ENCODE results near the gene SLC36A4.
"Not testable (repeated sequence)": the region's sequence is repeated elsewhere in the genome, so short reads cannot be mapped to it uniquely, and the experiment has no call there.

SLC36A4 gene

DNA sequence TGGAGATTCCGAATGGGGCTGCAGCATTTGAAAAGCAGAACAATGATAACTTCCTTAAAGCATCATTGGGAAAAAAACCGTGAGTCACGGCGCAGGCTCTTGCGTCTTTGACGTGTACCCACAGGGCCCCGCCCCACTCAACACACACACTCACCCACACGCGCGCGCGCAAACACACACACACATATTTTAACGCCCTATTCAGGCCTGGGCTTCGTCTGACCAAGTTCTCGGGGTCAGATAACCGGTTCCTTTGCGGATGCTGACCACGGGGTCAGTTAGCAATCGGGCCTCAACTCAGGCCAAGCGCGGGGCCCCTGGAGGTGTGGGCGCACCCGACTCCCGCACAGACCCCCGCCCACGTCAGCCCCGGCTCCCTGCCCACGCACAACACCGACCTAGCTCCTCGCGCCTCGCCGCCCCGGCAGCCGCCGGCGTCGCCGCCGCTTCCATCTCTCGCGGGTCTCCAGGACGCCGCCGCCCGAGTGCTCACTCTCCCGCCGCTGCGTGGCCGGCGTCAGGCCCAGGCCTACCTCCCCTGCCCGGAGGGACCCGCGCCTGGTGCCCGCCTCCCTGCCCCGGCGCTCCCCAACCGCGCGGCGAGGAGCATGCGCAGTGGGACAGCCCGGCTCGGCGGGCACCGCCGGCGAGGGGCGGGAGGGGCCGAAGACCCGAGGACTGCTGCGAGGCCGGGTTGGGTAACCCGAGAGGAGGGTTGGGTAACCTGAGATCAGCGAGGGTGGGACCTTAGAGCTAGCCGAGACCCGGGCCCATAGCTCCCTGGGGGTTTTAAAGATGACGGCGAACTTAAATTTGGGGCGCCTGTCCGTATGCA is at the start of gene SLC36A4:
SLC36A4 (minus strand) TSS at position 612 of the 835 bp plus-strand sequence; CDS start at position 453, 159 bp downstream.
- peak; percentile 65 to 73 for DNase-seq (ENCODE audit: low read depth in 2 of 2)

- not testable (repeated sequence) for DNase-seq (ENCODE audit: low read depth in 2 of 2)
Measured at GRCh38 chr11:93246790-93247189, 49.0 kb upstream of the SLC36A4 start.

DNA sequence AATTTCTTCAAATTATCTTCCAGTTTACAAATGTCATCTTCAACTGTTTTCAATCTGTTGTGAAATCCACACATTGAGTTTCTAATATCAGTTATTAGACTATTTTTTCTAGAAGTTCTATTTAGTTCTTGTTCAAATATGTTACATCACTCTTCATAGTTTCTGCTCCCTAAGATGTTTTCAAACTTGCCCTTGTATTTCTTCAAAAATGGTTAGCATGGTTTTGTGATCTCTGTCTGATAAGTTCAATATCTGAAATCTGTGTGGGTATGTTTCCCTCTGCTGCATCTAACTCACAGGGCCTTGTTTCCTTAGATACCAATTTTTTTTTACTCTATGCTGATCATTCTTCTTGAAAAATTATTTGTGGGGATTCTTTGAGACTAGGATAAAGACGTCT is 46.2 kb upstream of the SLC36A4 start:
- DNase-seq (ENCODE audit: low read depth in 2 of 2) = no peak

GRCh38 chr11:93239966-93240365 is 42.2 kb upstream of the SLC36A4 start:
- no peak for DNase-seq (ENCODE audit: low read depth in 2 of 2)

DNA sequence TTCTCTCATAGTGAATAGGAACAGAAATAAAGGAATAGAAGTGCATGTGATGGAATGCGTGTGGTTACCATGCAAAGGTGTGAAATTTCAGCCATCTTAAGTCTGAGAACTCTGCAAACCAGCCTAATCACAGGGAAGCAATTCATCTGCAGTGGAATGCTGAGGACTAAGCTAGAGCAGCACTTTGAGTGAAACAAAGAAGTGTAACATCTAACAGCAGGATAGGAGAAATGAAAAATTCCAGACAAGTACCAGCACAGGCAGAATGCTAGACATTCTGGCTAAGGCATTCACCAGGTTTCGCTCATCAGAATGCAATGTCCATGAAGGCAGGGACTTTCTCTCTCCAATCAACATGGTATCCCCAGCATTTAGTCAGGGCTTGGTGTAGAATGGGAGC is 41.2 kb upstream of the SLC36A4 start:
- DNase-seq (ENCODE audit: low read depth in 2 of 2) = no peak

- no peak for DNase-seq (ENCODE audit: low read depth in 2 of 2)
Measured at GRCh38 chr11:93236741-93237675, 39.2 kb upstream of the SLC36A4 start.

DNA sequence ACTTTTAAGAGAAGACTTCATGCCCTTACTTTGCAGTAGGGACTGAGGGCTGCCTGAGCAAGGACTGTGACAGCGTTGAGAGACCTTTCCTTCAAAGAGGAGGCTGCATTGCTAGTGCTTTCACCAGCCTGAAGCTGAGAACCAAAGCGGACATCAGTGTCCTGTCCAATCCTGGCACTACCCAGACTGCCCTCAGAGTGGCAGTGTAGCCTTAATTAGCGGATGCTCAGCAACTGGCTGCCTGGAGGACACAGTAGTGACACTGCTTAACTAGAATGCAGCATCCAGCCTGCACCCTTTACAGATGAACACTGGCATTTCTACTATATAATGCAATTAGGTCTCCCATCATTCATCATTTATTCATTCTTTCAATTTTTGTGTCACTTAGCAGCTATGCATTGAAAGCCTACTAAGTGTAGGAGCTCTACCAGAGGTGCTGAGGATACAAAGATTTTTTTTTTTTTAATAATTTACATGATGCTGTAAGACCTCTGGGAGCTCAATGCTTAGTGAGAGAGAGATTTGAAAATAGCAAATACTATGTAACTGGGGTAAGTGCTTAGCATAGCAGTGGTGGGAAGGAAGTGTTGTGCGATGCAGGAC is 36.9 kb upstream of the SLC36A4 start:
- peak; percentile 11 to 23 for DNase-seq (ENCODE audit: low read depth in 2 of 2)

DNA sequence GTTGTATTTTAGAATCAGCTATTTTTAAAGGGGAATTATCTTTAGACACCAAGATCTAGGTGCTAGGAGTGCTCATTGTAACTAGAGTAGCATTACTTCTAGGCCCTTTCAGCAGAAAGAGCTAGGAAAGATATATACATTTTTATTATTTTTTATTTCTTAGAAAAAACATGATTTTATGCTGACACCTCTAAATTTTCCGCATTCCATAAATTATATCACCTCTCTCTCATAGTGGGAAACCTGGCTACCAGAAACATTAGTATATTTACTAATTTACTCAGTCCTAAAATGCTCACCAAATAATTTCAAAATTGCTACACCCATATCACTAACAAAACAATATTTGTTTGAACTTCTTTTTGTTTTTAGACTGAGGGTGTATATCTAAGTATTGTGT is 32.1 kb upstream of the SLC36A4 start:
- DNase-seq (ENCODE audit: low read depth in 2 of 2) = no peak

DNA sequence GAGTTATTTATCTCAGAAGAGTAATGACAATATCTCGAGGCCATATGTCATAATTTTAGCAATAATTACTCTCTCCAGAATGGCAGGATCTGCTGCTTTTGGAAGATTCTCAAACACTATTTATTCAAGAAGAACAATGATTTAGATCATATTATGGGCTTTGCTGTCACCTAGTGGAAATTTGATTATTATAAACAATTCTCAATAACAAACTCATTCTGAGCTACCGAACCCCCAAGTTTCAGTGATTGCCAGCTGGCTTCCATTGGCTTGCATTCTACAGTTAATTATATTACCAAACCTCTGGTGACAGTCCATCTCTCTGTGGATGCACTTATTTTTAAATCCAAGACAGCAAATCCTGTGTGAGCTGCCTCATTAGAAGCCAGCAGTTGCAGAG is 27.9 kb upstream of the SLC36A4 start:
- DNase-seq (ENCODE audit: low read depth in 2 of 2) = no peak

DNA sequence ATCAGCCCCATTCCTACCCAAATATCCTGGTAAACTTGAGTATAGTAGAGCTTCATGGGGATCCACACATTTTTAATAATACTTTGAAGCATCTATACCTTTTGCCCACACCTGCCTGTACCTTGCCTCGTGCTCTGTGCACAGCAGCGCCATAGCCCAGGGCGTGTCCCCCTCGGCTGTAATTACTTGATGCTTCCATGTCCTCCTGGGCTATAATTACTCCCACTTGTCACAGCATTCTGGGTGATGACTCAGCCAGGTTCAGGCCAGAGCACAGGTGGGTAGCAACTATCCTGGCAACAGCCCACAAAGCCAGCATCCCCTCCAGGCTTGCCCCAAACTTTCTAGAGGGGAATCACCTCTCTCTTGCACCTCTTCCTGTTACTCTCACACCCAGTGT is 23.7 kb upstream of the SLC36A4 start:
- no peak for DNase-seq (ENCODE audit: low read depth in 2 of 2)

DNA sequence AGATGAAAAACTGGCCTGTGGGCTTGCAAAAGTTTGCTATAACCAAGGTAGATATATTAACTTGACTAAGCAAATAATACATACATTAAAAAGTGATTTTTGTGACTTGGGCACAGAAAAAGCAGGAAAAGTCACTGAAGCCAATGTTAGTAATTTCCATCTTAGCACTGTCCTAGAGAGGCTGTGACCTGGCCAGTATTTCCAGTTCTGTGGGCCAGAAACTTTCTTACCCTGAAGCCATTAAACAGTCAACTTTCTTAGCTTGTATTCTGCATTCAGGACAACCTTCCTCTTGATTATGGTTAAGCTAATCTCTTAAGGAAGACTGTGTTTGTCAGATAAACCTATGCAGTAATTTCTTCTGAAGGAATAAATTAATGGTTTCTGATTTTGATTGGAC is 22.3 kb upstream of the SLC36A4 start:
- DNase-seq (ENCODE audit: low read depth in 2 of 2) = no peak

GRCh38 chr11:93219440-93219839 is 21.6 kb upstream of the SLC36A4 start:
- no peak for DNase-seq (ENCODE audit: low read depth in 2 of 2)

DNA sequence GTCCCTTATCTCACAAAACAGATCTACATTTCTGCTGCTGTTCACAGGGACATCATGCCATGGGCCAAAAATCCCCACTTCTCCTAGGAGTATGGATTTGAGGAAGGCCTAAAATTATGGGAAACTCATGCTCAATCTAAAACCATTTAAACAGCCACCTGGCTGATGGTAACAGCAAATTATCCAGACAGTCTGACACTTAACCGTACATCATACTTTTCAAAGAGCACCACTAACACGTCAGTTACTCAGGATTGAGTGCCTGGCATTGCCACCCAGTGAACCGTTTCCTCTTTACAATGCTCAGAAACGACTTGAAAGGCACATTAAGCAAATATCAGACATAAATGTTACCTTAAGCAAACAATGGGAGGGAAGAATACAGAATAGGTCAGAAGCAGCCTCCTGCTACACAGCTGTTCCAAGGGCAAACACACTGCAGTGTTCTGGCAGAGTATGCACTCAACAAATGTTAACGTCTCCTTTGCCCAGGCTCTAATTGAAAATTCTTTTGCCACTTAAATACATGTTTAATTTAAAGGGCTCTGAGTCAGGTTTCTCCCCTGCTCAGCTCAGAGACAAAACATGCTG is 18.8 kb upstream of the SLC36A4 start:
- DNase-seq (ENCODE audit: low read depth in 2 of 2) = no peak

DNA sequence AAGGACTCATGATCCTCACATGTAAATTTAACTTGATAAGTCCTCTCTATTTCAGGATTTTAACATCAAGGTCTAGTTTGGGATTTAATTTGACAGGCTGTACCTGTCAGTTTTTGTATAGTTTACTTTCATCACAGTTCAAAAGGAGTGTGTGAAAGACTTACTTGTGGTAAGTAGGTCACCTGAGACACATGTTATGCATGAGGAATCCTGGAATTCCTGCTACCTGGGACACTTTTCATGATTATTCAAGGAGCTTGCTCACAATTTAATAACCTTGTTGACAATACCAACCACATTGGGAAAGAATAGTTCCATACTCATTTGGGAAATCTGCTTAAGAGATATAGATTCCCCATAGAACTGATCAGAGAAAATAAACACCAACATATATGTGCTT is 15.8 kb upstream of the SLC36A4 start:
- DNase-seq (ENCODE audit: low read depth in 2 of 2) = no peak

- DNase-seq (ENCODE audit: low read depth in 2 of 2) = no peak
Measured at GRCh38 chr11:93212094-93212493, 14.3 kb upstream of the SLC36A4 start.

DNA sequence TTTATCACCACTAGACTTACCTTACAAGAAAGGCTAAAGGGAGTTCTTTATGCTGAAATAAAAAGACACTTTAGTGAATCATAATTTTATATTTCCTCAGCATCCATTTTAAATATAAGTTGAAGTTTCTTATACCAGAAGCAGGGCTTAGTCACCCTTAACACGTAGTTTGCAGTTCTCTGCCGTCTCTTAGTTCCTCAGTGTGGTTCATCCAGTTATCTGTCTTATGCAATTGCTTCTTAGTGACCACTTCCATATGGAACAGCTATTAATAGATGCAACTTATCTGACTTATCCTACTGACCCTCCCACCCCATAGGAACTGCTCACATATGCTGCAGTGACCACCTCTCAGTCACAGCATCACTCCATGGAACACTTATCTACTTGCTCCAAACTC is 11.7 kb upstream of the SLC36A4 start:
- no peak for DNase-seq (ENCODE audit: low read depth in 2 of 2)

- DNase-seq (ENCODE audit: low read depth in 2 of 2) = no peak
Measured at GRCh38 chr11:93208663-93209270, 11.0 kb upstream of the SLC36A4 start.

DNA sequence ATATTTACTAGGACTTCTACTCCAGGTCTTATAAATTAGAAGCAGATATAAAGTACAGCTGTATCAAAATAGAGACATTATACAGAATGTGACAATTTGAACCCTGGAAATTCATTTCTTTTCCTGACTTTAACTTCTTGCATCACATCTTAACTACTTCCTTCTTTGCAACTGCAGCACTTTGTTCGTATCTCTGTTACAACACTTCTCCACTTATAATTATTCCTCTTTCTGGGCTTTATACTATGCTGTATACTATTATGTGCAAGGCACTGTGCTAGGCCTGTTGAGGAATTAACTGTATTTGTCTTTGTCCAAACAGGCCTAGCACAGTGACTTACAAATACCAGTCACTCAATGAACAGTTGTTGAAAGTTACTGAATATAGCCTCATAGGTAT is 1.8 kb upstream of the SLC36A4 start:
- no peak for DNase-seq (ENCODE audit: low read depth in 2 of 2)

DNA sequence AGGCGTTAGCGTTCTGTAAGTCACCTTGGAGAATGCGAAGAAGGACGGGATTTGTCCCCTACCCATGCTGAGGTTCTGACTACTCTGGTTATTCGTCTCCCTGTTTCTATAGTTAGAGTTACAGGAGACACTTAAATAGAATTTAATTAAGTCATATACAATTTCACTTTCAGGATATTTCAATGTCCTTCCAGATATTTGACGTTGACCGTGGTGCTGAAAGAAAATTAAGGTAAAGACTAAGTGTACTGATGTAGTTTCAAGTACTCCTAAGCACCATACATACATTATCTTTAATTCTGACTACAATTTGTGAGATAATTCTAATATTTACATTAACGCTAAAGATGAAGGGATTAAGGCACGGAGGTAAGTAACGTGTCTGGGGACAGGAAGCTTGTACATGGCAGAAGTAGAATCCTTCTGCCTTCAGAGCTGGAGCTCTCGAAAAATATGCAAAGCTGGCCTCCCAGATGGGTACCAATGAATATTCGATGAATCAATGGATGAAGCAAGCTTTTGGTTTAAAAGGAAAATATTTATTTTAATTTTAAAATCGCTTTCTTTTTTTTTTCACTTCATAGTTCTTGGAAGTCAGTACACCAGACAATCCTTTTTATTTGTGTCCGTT is 539 bp upstream of the SLC36A4 start:
- no peak for DNase-seq (ENCODE audit: low read depth in 2 of 2)

DNA sequence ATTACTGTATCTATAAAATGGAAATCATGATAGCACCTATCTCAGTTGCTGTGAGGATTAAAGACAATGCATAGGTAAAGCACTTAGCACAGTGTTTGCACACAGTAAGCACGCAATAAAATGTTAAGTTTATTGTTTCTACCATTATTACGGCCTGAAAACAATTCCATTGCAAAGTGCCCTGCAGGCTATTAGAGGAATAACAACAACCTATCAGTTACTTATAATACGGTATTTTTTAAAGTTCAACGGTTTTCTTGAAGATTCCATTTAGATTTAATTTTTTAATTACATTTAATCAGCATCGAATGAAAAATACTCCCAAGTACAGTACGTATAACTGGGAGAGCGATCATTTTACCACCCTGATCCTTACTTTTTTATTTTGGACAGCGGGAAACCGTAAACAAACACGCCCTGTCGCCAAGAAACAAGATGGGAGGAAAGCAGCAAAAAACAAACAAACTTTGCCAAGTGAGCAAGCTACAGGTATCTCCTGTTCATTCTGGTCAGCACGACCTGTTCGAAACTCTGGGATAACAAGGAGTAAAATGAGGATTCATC is 893 bp downstream of the SLC36A4 start:
- no peak for DNase-seq (ENCODE audit: low read depth in 2 of 2)

Data from stimulated activated CD8-positive, alpha-beta memory T cell treated with anti-CD3 and anti-CD28 coated beads, Interleukin-7, amount 100 ng/mL, for 1 hour (primary cell).